Measurements from ENCODE around the gene LRRC39. TPM values are rescaled to one million over a fixed set of nuclear protein-coding genes. Genes with fewer than 3 reads are reported as not detected.

Gene LRRC39
- 0.44 and 0.50 TPM in 2 replicates for total RNA-seq

DNA sequence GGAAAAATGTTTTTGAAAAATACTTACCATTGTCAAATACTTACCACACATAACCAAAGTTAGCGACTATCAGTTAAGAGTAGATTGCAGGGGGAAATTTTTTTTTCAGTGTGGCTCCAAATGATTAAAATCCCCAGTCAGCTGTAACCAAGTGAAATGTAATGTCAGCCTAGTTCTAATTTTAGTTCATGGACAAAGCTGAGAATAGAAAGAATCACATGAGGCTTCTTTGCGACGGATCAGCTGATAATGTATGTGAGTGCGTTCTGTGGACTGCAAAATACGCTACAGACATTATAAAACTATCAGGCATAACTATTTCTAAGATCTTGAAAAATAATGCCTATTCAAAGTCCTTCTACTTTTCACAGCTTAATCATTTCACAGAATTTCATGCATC is at the start of gene LRRC39:
Gene LRRC39 (minus strand): TSS at position 166 of the 400 bp plus-strand sequence. CDS start 9,740 bp downstream, outside the sequence.

DNA sequence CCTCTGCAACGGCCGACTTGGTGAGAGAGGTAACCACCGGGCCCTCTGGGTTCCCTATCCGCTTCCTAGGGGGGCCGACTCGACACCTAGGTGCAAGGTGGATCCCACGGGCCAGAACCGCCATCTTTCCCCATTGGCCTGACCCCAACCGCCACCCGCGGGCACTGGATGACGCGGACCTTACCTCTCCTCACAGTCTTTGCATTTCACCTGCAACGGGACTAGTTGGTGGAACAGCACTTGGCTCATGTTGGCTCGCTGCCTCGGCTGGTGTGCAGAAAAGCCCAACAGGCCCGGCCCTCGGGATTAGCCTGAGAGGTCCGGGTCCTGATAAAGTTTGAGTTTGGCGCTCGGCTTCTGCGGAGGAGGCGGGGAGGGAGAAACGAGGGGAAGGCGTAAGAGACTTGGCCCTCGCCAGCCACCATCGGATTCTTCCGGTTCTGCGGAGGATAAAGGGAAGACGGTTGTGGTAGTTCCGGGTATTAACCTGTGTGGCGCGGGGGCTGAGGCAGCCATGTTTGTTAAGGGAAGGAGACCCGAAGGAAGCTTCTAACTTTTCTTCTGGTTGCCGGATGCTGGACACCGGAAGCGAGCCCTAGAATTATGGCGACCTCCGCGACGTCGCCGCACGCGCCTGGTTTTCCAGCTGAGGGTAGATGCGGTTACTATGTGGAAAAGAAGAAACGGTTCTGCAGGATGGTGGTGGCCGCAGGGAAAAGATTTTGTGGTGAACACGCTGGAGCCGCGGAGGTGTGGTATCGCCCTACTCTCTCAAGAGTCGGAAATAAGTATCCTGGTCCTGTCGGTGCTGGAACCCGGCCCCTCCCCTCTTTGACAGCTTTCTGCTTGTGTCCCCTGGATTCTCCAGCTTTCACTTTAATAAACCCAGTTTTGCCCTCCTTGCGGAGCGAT is 45.2 kb downstream of the LRRC39 start, which contains the start of the genes SASS6 and TRMT13:
Gene SASS6 (minus strand): TSS at position 365 of the 912 bp plus-strand sequence. CDS start 116 bp downstream, at position 249.
Gene TRMT13 (plus strand): TSS at position 598 of the 912 bp plus-strand sequence. CDS start 6 bp downstream, at position 604.

Other genes with a start within 250 kb of the LRRC39 start
- 40.6 and 48.6 TPM in 2 replicates for gene SLC35A3, start 208.3 kb downstream of the LRRC39 start, total RNA-seq
- gene SASS6, start 45.3 kb downstream of the LRRC39 start, total RNA-seq, result 2.1 and 7.2 TPM in 2 replicates
- 15.2 and 19.8 TPM in 2 replicates for gene TRMT13, start 45.1 kb downstream of the LRRC39 start, total RNA-seq
- 6.5 and 9.2 TPM in 2 replicates for gene DBT, start 71.6 kb upstream of the LRRC39 start, total RNA-seq
- gene RTCA, start 88.0 kb upstream of the LRRC39 start, total RNA-seq, result 51.9 and 54.5 TPM in 2 replicates
- gene CDC14A, start 174.2 kb upstream of the LRRC39 start, total RNA-seq, result 3.0 and 4.4 TPM in 2 replicates